Suprapubic skin (tissue), 4 donors: Measurements from ENCODE around the gene UBE2L5. TPM values are rescaled to one million over a fixed set of nuclear protein-coding genes. Genes with fewer than 3 reads are reported as not detected.
"Not testable (repeated sequence)": the region's sequence is repeated elsewhere in the genome, so short reads cannot be mapped to it uniquely, and the experiment has no call there.

Experiments
- DNase-seq, 2 donors: peaks; one replicate each; pipeline ENCODE4 v3.0.0-alpha.2; 2019; ENCODE audit warnings: low spot score in 2 of 2
- H3K27ac ChIP-seq: fragments of 200-600 bp; sonication (generic); one replicate; pipeline ENCODE4 v1.5.1; 2019
- H3K27me3 ChIP-seq: fragments of 200-600 bp; sonication (generic); one replicate; pipeline ENCODE4 v1.5.1; 2019
- H3K36me3 ChIP-seq: fragments of 200-600 bp; sonication (generic); one replicate; pipeline ENCODE4 v1.5.1; 2019
- H3K4me1 ChIP-seq: fragments of 200-600 bp; sonication (generic); one replicate; pipeline ENCODE4 v1.5.1; 2019
- H3K4me3 ChIP-seq: fragments of 200-600 bp; sonication (generic); one replicate; pipeline ENCODE4 v1.5.1; 2019; ENCODE audit warnings: mild to moderate bottlenecking
- H3K9me3 ChIP-seq: fragments of 200-600 bp; sonication (generic); one replicate; pipeline ENCODE4 v1.5.1; 2019
- CTCF ChIP-seq, 2 donors: fragments of 200-600 bp in 1 of 2; fragments of 450-650 bp in 1 of 2; sonication (generic) in 1 of 2; IDR thresholded peaks; one replicate each; pipeline ENCODE4 v1.5.1; 2016 to 2019; ENCODE audit warnings: antibody characterized with exemption in 2 of 2, mild to moderate bottlenecking in 1 of 2, moderate library complexity in 1 of 2
- EP300 ChIP-seq: sonication (generic); formaldehyde crosslinking; IDR thresholded peaks from one replicate; pipeline ENCODE4 v1.6.1; 2017; ENCODE audit warnings: antibody characterized with exemption
- POLR2A ChIP-seq, 2 donors: fragments of 450-650 bp; IDR thresholded peaks; one replicate each; pipeline ENCODE4 v1.6.1; 2017; ENCODE audit warnings: antibody characterized with exemption in 2 of 2, mild to moderate bottlenecking in 2 of 2, moderate library complexity in 2 of 2
- POLR2AphosphoS5 ChIP-seq, 3 donors: sonication (generic); formaldehyde crosslinking; IDR thresholded peaks; one replicate each; pipeline ENCODE4 v1.6.1; 2017; ENCODE audit warnings: antibody characterized with exemption in 3 of 3
- WGBS: methylation state at CpG from one replicate; pipeline ENCODE4 v1.1.5; 2018; 5-methylcytosine and 5-hydroxymethylcytosine counted together
- total RNA-seq, 4 donors: library from RNA; depleted of rRNA; stranded (reverse); fragments of >200 nt; gene quantifications; one replicate each; pipeline ENCODE4 v1.1.0, GENCODE V29; 2016

Gene UBE2L5
- total RNA-seq, 4 donors from 2014 or later: 0.34 to 0.80 TPM; not detected in 2

GRCh38 chr13:30454991-30455390 lies 32.7 kb downstream of the UBE2L5 start:
- Histone ChIP-seq H3K27me3 (no peaks in the 10 kb centered on the region), H3K4me3 (no peak overlapping the region), H3K9me3 (no peaks in the 10 kb centered on the region), H3K4me1 (peaks cover 3% of the 10 kb centered on the region), H3K36me3 (no peaks in the 10 kb centered on the region), H3K27ac (no peak overlapping the region)
- TF ChIP-seq POLR2A (IDR thresholded peaks at IDR 0.05) (no peak), POLR2AphosphoS5 (IDR thresholded peaks at IDR 0.05) (no peak), CTCF (IDR thresholded peaks at IDR 0.05) (no peak), EP300 (no peak)
- no peak for DNase-seq
- WGBS: 96% methylated on average over 2 of the region's 2 CpGs

GRCh38 chr13:30456290-30456689 lies 34.0 kb downstream of the UBE2L5 start:
- TF ChIP-seq EP300 (no peak), POLR2AphosphoS5 (IDR thresholded peaks at IDR 0.05) (no peak), CTCF (IDR thresholded peaks at IDR 0.05) (no peak), POLR2A (IDR thresholded peaks at IDR 0.05) (no peak)
- Histone ChIP-seq H3K27ac (no peak overlapping the region), H3K4me3 (no peak overlapping the region), H3K9me3 (no peaks in the 10 kb centered on the region), H3K4me1 (peaks cover 4% of the 10 kb centered on the region), H3K27me3 (no peaks in the 10 kb centered on the region), H3K36me3 (no peaks in the 10 kb centered on the region)
- 71% methylated on average over 3 of the region's 3 CpGs for WGBS
- DNase-seq: no peak

DNA sequence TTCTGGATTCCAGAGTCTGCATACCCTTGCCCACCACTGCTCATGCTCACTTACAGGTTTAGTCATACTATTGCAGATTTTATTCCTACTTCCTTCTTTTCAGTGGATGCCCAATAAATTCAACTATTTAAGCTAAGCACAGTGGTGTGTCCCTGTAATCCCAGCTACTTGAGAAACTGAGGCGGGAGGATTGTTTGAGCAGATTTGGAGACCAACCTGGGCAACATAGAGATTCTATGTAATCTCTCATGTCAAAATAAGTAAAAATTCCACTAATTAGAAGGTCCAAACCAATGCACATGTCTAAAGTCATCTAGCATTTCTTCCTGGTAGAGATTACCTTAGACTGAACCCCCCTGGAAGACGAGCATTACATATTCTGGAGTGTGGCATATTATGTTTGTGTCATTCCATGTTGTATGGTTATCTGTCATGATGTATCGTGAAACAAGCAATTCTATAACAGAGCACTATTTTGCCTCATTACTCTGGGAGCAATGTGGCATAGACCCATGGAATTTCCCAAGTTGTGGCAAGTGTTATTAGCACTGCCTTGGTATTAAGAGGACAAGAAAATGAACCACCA lies 35.1 kb downstream of the UBE2L5 start:
- peaks cover 15% of the 10 kb centered on the region for H3K4me1 ChIP-seq
- H3K27ac ChIP-seq: no peak overlapping the region
- 97% methylated on average over 3 of the region's 3 CpGs for WGBS
- H3K9me3 ChIP-seq: no peaks in the 10 kb centered on the region
- H3K36me3 ChIP-seq: peaks cover 11% of the 10 kb centered on the region
- DNase-seq: no peak
- no peak for TF ChIP-seq EP300
- TF ChIP-seq POLR2A (IDR thresholded peaks at IDR 0.05): no peak
- no peak for TF ChIP-seq POLR2AphosphoS5 (IDR thresholded peaks at IDR 0.05)
- no peak for TF ChIP-seq CTCF (IDR thresholded peaks at IDR 0.05)
- H3K4me3 ChIP-seq: no peak overlapping the region
- no peaks in the 10 kb centered on the region for H3K27me3 ChIP-seq

DNA sequence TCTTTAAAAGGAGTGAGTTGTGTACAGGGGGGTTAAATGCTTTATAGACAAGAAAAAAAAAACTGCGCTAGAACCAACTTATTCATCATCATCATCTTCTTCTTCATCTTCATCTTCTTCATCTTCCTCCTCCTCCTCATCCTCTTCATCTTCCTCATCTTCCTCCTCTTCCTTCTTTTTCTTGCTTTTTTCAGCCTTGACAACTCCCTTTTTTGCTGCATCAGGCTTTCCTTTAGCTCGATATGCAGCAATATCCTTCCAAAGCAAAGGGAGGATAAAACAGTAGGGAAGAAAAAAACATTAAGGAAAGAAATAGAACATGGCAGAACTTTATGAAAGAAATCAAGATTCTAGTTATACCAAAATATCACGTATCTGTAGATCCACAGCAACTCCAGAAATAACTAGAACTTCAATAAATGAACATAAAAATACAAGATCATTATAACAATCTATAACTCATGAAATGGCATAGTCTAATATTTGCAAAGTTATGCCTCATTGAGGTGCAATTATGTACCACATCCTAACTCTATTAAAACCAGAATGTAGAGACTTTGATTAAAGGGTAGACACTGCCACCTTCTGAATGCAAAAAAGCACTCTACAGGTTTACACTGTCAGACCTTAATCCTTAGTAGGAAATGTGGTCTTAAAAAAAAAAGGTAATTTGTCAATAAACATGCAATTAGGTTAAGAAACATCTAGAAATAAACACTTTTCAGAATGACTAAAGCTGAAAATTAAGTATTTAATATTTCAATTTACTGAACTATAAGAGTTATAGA lies 39.2 kb downstream of the UBE2L5 start:
- not testable (repeated sequence) for H3K27ac ChIP-seq, H3K4me3 ChIP-seq, H3K27me3 ChIP-seq, H3K9me3 ChIP-seq, DNase-seq
- TF ChIP-seq CTCF (IDR thresholded peaks at IDR 0.05): peak; percentile 12 to 29
- peaks cover 31% of the 10 kb centered on the region for H3K4me1 ChIP-seq
- WGBS: 68% methylated on average over 3 of the region's 3 CpGs
- peaks cover 18% of the 10 kb centered on the region for H3K36me3 ChIP-seq

DNA sequence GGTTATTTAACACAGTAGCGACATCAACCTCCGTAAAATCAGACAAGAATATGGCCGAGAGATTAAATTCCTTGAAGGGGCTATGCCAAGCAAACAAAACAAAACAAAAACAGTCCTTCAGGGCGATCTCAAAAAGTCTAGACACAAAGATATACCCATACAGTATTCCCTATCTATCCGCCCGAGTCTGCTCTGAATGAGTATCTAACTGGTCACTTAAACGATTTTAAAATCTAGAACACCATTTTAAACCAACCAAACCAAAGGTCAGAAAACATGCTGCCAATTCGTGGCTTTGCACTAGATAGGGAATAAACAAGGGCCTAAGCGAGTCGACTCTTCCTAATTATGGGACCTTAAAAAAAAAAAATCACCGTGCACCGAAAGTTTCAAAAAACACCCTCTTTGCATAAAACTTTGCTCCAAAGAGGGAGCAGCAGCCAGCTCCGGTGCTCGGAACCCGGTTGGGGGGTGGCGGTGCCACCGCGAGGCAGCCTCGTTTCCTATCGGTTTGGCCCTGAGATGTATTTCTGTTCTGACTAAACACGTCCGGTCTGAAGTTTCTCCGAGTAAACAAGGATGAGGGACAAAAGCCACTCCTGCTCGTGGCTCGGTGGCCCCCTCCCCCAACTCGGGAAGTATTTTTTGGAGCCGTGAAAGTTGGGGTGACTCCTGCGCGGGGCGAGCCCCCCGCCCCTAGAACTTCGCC lies 41.6 kb downstream of the UBE2L5 start:
- WGBS: under 1% methylated on average over 23 of the region's 32 CpGs
- Histone ChIP-seq H3K27me3 (no peaks in the 10 kb centered on the region), H3K36me3 (peaks cover 18% of the 10 kb centered on the region), H3K4me1 (peaks cover 35% of the 10 kb centered on the region), H3K27ac (peak overlapping the region; percentile 100), H3K9me3 (no peaks in the 10 kb centered on the region), H3K4me3 (peak overlapping the region; percentile 80)
- DNase-seq: peak in 1 of 2 donors; percentile 83
- peak in 2 of 3 donors; percentile 13 to 37 for TF ChIP-seq POLR2AphosphoS5 (IDR thresholded peaks at IDR 0.05)
- no peak for TF ChIP-seq EP300
- TF ChIP-seq CTCF (IDR thresholded peaks at IDR 0.05): no peak
- no peak for TF ChIP-seq POLR2A (IDR thresholded peaks at IDR 0.05)
